ENCODE measurements around the gene TNFRSF14. TPM values are rescaled to one million over a fixed set of nuclear protein-coding genes. Genes with fewer than 3 reads are reported as not detected.

TNFRSF14 gene
- total RNA-seq, result 99.8 and 104 TPM in 2 replicates

GRCh38 chr1:2556277-2556677 is at the start of gene TNFRSF14:
TNFRSF14 (plus strand) TSS chr1:2556371; CDS start chr1:2556665, 294 bp downstream.

GRCh38 chr1:2525920-2526823 is 30.0 kb upstream of the TNFRSF14 start, which contains the start of gene PANK4:
PANK4 (minus strand) TSS chr1:2526596; CDS start chr1:2526587, 9 bp downstream.

GRCh38 chr1:2529784-2530512 is 26.2 kb upstream of the TNFRSF14 start, which contains the start of gene HES5:
HES5 (minus strand) TSS chr1:2530263; CDS start chr1:2530164, 99 bp downstream.

GRCh38 chr1:2586154-2587070 is 30.2 kb downstream of the TNFRSF14 start, which contains the start of gene PRXL2B:
PRXL2B (plus strand) TSS chr1:2586777; CDS start chr1:2586886, 109 bp downstream.

Other genes with a start within 250 kb of the TNFRSF14 start
- 2.7 and 3.0 TPM in 2 replicates for gene MORN1, start 164.8 kb upstream of the TNFRSF14 start, total RNA-seq
- 75.9 and 89.8 TPM in 2 replicates for gene RER1, start 164.5 kb upstream of the TNFRSF14 start, total RNA-seq
- gene PEX10, start 143.8 kb upstream of the TNFRSF14 start, total RNA-seq, result 41.4 and 44.1 TPM in 2 replicates
- gene PLCH2, start 80.1 kb upstream of the TNFRSF14 start, total RNA-seq, result 0.13 TPM in 1 of 2 replicates, not detected in the other
- 25.0 and 32.5 TPM in 2 replicates for gene PANK4, start 29.8 kb upstream of the TNFRSF14 start, total RNA-seq
- not detected in 2 replicates for gene HES5, start 26.1 kb upstream of the TNFRSF14 start, total RNA-seq
- 50.7 and 59.6 TPM in 2 replicates for gene PRXL2B, start 30.4 kb downstream of the TNFRSF14 start, total RNA-seq
- 0.25 and 3.0 TPM in 2 replicates for gene MMEL1, start 76.6 kb downstream of the TNFRSF14 start, total RNA-seq
- 0.05 and 0.13 TPM in 2 replicates for gene TTC34, start 245.3 kb downstream of the TNFRSF14 start, total RNA-seq